BJ (cell line): ENCODE results near the gene LDLRAP1. TPM values are rescaled to one million over a fixed set of nuclear protein-coding genes. Genes with fewer than 3 reads are reported as not detected.

Experiments
- CTCF ChIA-PET: fragments of 350-600 bp; formaldehyde crosslinking; extraction: SDS; loops from one replicate; lab custom pipeline; 2021; ENCODE audit warnings: antibody characterized with exemption, inconsistent platforms; lab: Yijun Ruan, JAX
- POLR2A ChIA-PET: fragments of 300-600 bp; sonication (Branson Sonifier 250); formaldehyde crosslinking; extraction: SDS; loops from one replicate; lab custom pipeline; 2021; ENCODE audit warnings: antibody characterized with exemption; lab: Charles Lee
- DNase-seq: peaks from one replicate; pipeline ENCODE4 v3.0.0-alpha.2; 2011; ENCODE audit warnings: low read depth
- H3K27me3 ChIP-seq: 2 replicates; pipeline ENCODE4 v1.6.0; 2011; ENCODE audit warnings: low read length; ENCODE audit not compliant: control insufficient read depth, insufficient read depth
- H3K36me3 ChIP-seq: 2 replicates; pipeline ENCODE4 v1.5.1; 2011; ENCODE audit warnings: low read length; ENCODE audit not compliant: control insufficient read depth, insufficient read depth
- H3K4me3 ChIP-seq: 2 replicates; pipeline ENCODE4 v1.5.1; 2011; ENCODE audit warnings: low read depth, mild to moderate bottlenecking, control low read depth, low read length
- polyA plus RNA-seq: library from polyadenylated mRNA; depleted of rRNA; stranded (reverse); fragments of >200 nt; gene quantifications from 2 replicates; pipeline ENCODE4 v1.2.3, GENCODE V29; 2011
- TF ChIP-seq, protein P1 (sequence below): IDR thresholded peaks from 2 replicates; pipeline ENCODE4 v1.5.1; 2011; ENCODE audit warnings: low read depth, mild to moderate bottlenecking, control low read depth, inconsistent platforms, low read length, moderate library complexity; ENCODE audit not compliant: insufficient read depth

Gene LDLRAP1
- polyA plus RNA-seq, 1 experiment: 27.2 TPM

DNA sequence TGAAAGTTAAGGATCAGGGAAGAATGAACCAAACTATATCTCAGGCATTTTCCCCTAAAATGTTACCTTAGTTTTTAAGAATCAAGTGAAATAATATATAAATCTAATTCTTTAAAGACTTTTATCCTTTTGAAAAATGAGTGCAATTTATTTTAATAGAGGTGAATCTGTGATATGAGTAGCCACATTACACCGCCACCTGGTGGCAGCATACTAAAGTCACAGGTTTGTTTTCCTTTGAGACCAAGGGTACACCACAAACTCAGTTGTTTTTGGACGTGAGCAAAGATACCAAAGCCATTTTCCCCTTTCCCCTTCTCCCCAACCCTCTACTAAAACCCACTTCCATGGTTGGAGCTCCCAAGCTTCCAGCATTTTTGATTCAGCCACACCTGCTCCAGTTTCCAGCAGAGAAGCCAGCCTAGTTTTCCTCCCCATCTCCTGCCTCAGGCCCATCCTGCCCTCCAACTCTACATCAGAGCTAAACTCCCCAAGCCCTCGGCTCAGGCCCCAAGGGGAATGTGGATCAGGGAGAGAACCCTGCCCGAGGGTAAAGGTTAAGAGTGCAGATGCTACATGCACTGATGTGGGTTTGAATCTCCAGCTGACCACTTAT, 22.9 kb upstream of the LDLRAP1 start:
- Histone ChIP-seq H3K36me3 (no peaks in the 10 kb centered on the region), H3K27me3 (peaks cover 3% of the 10 kb centered on the region), H3K4me3 (no peak overlapping the region)
- no peak for DNase-seq
- POLR2A ChIA-PET: interaction anchor here (0.6 kb wide), 1 partner anchor 23 kb away, joined by 3 read pairs; no protein-coding TSS in a partner anchor
- CTCF ChIA-PET: interaction anchor here (0.6 to 5.2 kb wide), 23 partner anchors 8 to 976 kb away, joined by 3 to 29 read pairs (median 4); partner anchors contain the start of gene SYF2
- TF ChIP-seq, protein P1, sequence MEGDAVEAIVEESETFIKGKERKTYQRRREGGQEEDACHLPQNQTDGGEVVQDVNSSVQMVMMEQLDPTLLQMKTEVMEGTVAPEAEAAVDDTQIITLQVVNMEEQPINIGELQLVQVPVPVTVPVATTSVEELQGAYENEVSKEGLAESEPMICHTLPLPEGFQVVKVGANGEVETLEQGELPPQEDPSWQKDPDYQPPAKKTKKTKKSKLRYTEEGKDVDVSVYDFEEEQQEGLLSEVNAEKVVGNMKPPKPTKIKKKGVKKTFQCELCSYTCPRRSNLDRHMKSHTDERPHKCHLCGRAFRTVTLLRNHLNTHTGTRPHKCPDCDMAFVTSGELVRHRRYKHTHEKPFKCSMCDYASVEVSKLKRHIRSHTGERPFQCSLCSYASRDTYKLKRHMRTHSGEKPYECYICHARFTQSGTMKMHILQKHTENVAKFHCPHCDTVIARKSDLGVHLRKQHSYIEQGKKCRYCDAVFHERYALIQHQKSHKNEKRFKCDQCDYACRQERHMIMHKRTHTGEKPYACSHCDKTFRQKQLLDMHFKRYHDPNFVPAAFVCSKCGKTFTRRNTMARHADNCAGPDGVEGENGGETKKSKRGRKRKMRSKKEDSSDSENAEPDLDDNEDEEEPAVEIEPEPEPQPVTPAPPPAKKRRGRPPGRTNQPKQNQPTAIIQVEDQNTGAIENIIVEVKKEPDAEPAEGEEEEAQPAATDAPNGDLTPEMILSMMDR: peak; percentile 73

DNA sequence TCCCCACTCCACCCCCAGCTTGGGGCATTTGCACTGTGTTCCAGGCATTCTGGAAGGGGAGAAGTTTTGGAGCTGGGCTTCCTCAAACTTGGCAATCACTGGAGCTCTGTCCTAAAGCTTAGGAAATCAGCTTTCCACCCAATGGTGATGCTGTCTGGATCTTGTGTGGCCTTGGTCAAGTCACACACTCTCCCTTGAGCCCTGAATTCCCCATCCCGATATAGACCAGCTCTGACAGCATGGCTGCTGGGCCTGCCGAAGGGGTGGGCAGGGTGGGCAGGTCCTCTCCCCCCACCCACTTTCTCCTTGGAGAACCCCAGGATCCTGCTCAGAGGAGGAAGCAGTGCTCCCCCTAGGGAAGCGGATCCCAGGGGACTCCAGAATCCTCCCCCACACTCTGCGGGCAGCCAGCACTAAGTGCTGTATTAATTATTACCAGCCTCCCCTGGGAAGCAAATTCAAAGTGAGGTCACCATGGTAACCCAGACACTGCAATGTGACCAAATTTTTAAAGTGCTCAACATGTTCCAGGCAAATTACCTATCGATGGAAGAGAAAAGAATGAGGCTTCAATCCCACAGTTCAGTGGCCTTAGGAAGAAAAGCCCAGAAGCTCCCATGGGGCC, 21.3 kb upstream of the LDLRAP1 start:
- Histone ChIP-seq H3K4me3 (no peak overlapping the region), H3K36me3 (no peaks in the 10 kb centered on the region), H3K27me3 (peaks cover 5% of the 10 kb centered on the region)
- no peak for DNase-seq
- CTCF ChIA-PET: interaction anchor here (1.0 to 5.2 kb wide), 4 partner anchors 16 to 282 kb away, joined by 3 to 25 read pairs (median 6); no protein-coding TSS in a partner anchor
- TF ChIP-seq, protein P1: no peak
- POLR2A ChIA-PET: no interaction called here

DNA sequence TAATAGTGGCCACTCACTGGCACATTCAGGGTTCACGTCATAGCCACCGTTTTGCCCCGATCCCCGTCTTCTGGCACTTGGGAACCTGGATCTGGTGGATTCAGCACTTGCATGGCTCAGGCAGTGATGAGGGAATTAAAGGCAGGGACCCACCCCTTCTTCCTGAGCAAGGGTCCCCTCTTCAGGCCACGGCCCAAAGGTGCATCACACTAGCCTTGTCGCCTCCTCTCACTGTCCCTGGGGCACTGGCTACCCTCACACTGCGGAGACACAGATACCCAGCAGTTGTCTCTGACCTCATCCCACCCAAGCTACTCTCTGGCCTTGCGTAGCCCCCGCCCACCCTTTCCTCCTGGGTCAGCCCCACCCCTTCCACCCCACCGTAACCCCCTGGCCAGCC, 19.9 kb upstream of the LDLRAP1 start:
- DNase-seq: no peak
- POLR2A ChIA-PET: no interaction called here
- Histone ChIP-seq H3K27me3 (peaks cover 5% of the 10 kb centered on the region), H3K36me3 (no peaks in the 10 kb centered on the region), H3K4me3 (no peak overlapping the region)
- TF ChIP-seq, protein P1: peak; percentile 30; the same call in 1 of the 2 replicates
- CTCF ChIA-PET: interaction anchor here (0.9 to 5.2 kb wide), 2 partner anchors 15 to 49 kb away, joined by 4 to 25 read pairs; no protein-coding TSS in a partner anchor

DNA sequence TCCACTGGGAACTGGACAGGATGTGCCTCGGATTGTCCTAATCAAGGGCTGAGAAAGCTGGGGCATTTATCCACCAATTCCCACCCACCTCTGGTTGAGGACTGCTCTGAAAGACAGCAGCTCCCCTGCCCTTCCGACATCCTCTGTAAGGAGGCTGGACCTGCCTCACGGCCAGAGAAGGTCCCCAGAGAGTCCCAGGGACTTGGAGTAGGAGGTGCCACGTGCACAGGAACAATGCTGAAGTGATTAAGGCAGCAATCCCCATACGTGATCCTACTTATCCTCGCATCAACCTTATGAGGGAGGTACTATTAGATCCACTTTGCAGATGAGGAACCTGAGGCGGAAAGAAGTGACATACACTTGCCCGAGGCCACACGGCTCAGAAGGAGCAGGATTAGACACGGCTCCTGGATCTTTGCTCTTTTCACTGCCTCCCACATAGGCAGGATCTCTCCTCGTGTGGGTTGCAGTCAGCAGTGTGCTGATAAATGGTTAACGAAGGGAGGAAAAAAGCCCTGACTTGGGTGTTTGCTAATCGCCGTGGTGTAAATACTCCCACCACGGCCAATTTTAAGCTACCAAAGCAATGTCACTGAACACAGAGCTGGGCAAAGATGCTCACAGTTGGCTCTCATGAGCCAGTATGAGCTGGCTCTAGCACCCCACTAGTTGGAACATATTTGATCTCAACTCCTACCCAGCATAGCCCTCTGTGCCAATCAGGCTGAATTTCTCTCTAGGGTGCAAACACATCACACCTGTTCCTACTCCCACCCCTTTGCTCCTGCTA, 18.6 kb upstream of the LDLRAP1 start:
- Histone ChIP-seq H3K27me3 (peaks cover 5% of the 10 kb centered on the region), H3K36me3 (no peaks in the 10 kb centered on the region), H3K4me3 (no peak overlapping the region)
- TF ChIP-seq, protein P1: no peak
- DNase-seq: no peak
- CTCF ChIA-PET: interaction anchor here (0.9 to 1.8 kb wide), 2 partner anchors 11 to 48 kb away, joined by 4 read pairs; no protein-coding TSS in a partner anchor
- POLR2A ChIA-PET: no interaction called here

DNA sequence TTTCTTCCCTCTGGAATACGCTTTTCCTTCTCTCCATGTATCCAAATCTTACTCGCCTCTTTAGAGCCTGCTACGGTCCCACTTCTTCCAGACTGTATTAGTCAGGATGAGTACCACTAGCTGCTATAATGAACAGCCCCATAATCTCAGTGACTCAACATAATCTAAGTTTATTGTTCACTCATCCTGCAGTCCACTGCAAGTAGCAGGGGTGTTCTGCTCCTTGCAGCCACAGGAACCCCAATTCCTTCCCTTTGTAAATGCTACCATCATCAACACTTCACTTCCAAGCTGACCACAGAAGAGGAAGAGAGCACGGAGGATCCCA, 18.1 kb upstream of the LDLRAP1 start:
- H3K27me3 ChIP-seq: peaks cover 5% of the 10 kb centered on the region
- POLR2A ChIA-PET: no interaction called here
- no peak for DNase-seq
- H3K4me3 ChIP-seq: no peak overlapping the region
- CTCF ChIA-PET: interaction anchor here (1.8 kb wide), 1 partner anchor 11 kb away, joined by 4 read pairs; no protein-coding TSS in a partner anchor
- TF ChIP-seq, protein P1: no peak
- no peaks in the 10 kb centered on the region for H3K36me3 ChIP-seq
